Measurements from ENCODE around the gene RPS3. TPM values are rescaled to one million over a fixed set of nuclear protein-coding genes. Genes with fewer than 3 reads are reported as not detected.

Gene RPS3
- total RNA-seq, 1 experiment from 2014 or later = 6,280 TPM

DNA sequence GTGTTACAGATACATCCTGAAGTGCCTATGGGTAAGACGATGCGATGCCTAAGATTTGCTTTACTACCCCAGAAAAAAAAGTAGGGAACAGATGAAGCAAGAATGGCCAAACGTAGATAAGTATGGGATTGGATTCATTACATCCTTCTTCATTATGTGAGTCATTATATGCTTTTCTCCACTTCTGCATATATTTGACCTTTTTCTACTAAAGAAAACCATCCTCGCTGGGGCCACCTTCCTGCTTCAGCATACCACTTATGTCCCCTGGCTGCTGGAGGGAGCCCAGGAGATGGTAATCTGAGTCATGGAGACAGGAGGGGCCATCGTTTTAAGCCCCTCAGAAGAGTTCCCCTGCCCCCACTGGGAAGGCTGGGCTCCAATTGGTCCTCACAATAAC, 48.1 kb downstream of the RPS3 start:
- Histone ChIP-seq H3K36me3 (ENCODE audit: control insufficient read depth, insufficient read depth, low read length) (no peaks in the 10 kb centered on the region), H3K4me1 (no peaks in the 10 kb centered on the region), H3K4me3 (ENCODE audit: low read depth, low read length) (no peak overlapping the region), H3K9me3 (no peaks in the 10 kb centered on the region), H3K27me3 (replicated peaks; ENCODE audit: control insufficient read depth, insufficient read depth, low read length) (no peaks in the 10 kb centered on the region)
- intact Hi-C loops (cut with micrococcal nuclease; ENCODE audit: unreplicated experiment) = loop anchor here (5.0 kb wide), 1 partner anchor 50 kb away; no protein-coding TSS in a partner anchor
- H3K9me3 Mint-ChIP-seq (ENCODE audit: unreplicated experiment) = no peaks in the 10 kb centered on the region
- ChIA-PET POLR2A (no interaction called here), CTCF (interaction anchor here (1.2 kb wide), 1 partner anchor 59 kb away, joined by 3 read pairs; no protein-coding TSS in a partner anchor)
- TF ChIP-seq, protein P1, sequence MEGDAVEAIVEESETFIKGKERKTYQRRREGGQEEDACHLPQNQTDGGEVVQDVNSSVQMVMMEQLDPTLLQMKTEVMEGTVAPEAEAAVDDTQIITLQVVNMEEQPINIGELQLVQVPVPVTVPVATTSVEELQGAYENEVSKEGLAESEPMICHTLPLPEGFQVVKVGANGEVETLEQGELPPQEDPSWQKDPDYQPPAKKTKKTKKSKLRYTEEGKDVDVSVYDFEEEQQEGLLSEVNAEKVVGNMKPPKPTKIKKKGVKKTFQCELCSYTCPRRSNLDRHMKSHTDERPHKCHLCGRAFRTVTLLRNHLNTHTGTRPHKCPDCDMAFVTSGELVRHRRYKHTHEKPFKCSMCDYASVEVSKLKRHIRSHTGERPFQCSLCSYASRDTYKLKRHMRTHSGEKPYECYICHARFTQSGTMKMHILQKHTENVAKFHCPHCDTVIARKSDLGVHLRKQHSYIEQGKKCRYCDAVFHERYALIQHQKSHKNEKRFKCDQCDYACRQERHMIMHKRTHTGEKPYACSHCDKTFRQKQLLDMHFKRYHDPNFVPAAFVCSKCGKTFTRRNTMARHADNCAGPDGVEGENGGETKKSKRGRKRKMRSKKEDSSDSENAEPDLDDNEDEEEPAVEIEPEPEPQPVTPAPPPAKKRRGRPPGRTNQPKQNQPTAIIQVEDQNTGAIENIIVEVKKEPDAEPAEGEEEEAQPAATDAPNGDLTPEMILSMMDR (IDR thresholded peaks at IDR 0.05; ENCODE audit: insufficient read depth in 1 of 2, low read depth in 1 of 2, low read length in 1 of 2, severe bottlenecking in 1 of 2, unreplicated experiment in 1 of 2) = no peak
- H3K27me3 Mint-ChIP-seq (ENCODE audit: insufficient read depth, unreplicated experiment) = no peaks in the 10 kb centered on the region
- no peak overlapping the region for H3K4me3 Mint-ChIP-seq (ENCODE audit: unreplicated experiment)
- H3K4me1 Mint-ChIP-seq (ENCODE audit: low read depth, unreplicated experiment) = no peaks in the 10 kb centered on the region
- H3K36me3 Mint-ChIP-seq (ENCODE audit: insufficient read depth, unreplicated experiment) = no peaks in the 10 kb centered on the region
- BruUV-seq (replicated peaks) = no TSS peak
- H3K27ac Mint-ChIP-seq (ENCODE audit: unreplicated experiment) = no peak overlapping the region
- no peak for DNase-seq

DNA sequence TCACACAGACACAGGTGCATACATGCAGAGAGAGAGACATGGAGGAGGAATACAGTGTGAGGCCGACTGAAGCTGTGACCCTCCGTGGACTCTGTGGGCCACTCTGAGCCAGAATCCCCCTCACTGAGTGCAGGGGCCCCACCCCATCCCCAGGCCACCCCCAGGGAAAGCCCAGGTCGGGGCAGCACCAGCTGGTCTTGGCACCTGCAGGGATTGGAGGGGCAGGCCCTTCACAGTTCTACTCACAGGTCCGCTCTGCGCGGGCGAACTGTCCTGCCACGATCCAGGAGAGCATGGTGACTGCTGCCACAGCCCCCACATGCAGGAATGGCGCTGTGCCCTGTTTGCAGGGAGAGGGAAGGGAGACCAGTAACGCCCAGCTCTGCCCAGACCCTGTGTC, 50.0 kb downstream of the RPS3 start:
- ChIA-PET CTCF (no interaction called here), POLR2A (no interaction called here)
- intact Hi-C loops (cut with micrococcal nuclease; ENCODE audit: unreplicated experiment) = loop anchor here (5.0 kb wide), 1 partner anchor 48 kb away; no protein-coding TSS in a partner anchor
- Histone ChIP-seq H3K36me3 (ENCODE audit: control insufficient read depth, insufficient read depth, low read length) (no peaks in the 10 kb centered on the region), H3K4me1 (no peaks in the 10 kb centered on the region), H3K9me3 (no peaks in the 10 kb centered on the region), H3K27me3 (replicated peaks; ENCODE audit: control insufficient read depth, insufficient read depth, low read length) (no peaks in the 10 kb centered on the region), H3K4me3 (ENCODE audit: low read depth, low read length) (no peak overlapping the region)
- Mint-ChIP-seq H3K9me3 (ENCODE audit: unreplicated experiment) (no peaks in the 10 kb centered on the region), H3K36me3 (ENCODE audit: insufficient read depth, unreplicated experiment) (no peaks in the 10 kb centered on the region), H3K27me3 (ENCODE audit: insufficient read depth, unreplicated experiment) (no peaks in the 10 kb centered on the region), H3K27ac (ENCODE audit: unreplicated experiment) (no peak overlapping the region), H3K4me1 (ENCODE audit: low read depth, unreplicated experiment) (no peaks in the 10 kb centered on the region), H3K4me3 (ENCODE audit: unreplicated experiment) (no peak overlapping the region)
- no peak for DNase-seq
- no TSS peak for BruUV-seq (replicated peaks)
- TF ChIP-seq, protein P1 (IDR thresholded peaks at IDR 0.05; ENCODE audit: insufficient read depth in 1 of 2, low read depth in 1 of 2, low read length in 1 of 2, severe bottlenecking in 1 of 2, unreplicated experiment in 1 of 2) = no peak

DNA sequence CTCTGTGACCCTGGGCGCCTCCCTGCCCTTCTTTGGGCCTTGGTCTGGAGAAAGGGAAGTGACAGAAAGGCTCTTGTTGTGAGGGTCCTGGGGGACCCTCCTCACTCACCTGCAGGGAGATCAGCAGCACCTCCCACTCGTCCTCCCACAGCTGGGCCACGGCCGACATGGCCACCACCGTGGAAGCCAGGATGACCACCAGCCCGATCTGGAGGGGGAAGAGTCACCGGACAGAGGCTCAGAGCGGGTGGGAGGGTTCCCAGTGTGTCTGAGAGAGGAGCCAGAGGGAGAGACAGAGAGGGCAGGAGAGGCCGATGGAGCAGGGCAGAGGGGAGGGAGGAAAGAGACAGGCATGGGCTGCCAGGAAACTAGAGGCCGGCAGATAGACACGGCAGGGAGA, 50.5 kb downstream of the RPS3 start:
- DNase-seq = no peak
- TF ChIP-seq, protein P1 (IDR thresholded peaks at IDR 0.05; ENCODE audit: insufficient read depth in 1 of 2, low read depth in 1 of 2, low read length in 1 of 2, severe bottlenecking in 1 of 2, unreplicated experiment in 1 of 2) = no peak
- ChIA-PET POLR2A (interaction anchor here (0.5 kb wide), 1 partner anchor 1226 kb away, joined by 3 read pairs; no protein-coding TSS in a partner anchor), CTCF (no interaction called here)
- Mint-ChIP-seq H3K4me1 (ENCODE audit: low read depth, unreplicated experiment) (no peaks in the 10 kb centered on the region), H3K27ac (ENCODE audit: unreplicated experiment) (peak overlapping the region; percentile 32), H3K9me3 (ENCODE audit: unreplicated experiment) (no peaks in the 10 kb centered on the region), H3K4me3 (ENCODE audit: unreplicated experiment) (no peak overlapping the region), H3K27me3 (ENCODE audit: insufficient read depth, unreplicated experiment) (no peaks in the 10 kb centered on the region), H3K36me3 (ENCODE audit: insufficient read depth, unreplicated experiment) (no peaks in the 10 kb centered on the region)
- H3K36me3 ChIP-seq (ENCODE audit: control insufficient read depth, insufficient read depth, low read length) = no peaks in the 10 kb centered on the region
- no peaks in the 10 kb centered on the region for H3K9me3 ChIP-seq
- no TSS peak for BruUV-seq (replicated peaks)
- H3K27me3 ChIP-seq (replicated peaks; ENCODE audit: control insufficient read depth, insufficient read depth, low read length) = no peaks in the 10 kb centered on the region
- H3K4me1 ChIP-seq = no peaks in the 10 kb centered on the region
- intact Hi-C loops (cut with micrococcal nuclease; ENCODE audit: unreplicated experiment) = loop anchor here (5.0 kb wide), 1 partner anchor 48 kb away; no protein-coding TSS in a partner anchor
- no peak overlapping the region for H3K4me3 ChIP-seq (ENCODE audit: low read depth, low read length)

Measured in Caco-2 (cell line).